Measurements from ENCODE around the gene SRSF7.

SRSF7 gene

DNA sequence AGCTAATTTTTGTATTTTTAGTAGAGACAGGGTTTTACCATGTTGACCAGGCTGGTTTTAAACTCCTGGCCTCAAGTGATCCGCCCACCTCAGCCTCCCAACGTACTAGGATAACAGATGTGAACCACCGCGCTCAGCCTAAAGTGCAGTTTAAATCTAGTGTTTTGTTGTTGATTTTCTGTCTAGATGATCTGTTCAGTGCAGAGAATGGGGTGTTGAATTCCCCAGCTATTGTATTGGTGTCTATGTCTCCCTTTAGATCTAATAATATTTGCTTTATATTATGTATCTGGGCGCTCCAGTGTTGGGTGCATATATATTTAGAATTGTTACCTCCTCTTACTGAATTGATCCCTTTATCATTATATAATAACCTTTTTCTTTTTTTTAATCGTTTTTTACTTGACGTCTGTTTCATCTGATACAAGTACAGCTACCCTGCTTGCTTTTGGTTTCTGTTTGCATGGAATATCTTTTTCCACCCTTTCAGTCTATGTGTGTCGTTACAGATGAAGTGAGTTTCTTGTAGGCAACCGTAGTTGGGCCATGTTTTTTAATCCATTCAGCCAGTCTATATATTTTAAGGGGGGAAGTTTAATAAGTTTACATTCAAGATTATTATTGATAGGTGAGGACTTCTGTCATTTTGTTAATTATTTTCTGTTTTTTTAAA lies 50.9 kb downstream of the SRSF7 start:
- DNase-seq, result no peak

DNA sequence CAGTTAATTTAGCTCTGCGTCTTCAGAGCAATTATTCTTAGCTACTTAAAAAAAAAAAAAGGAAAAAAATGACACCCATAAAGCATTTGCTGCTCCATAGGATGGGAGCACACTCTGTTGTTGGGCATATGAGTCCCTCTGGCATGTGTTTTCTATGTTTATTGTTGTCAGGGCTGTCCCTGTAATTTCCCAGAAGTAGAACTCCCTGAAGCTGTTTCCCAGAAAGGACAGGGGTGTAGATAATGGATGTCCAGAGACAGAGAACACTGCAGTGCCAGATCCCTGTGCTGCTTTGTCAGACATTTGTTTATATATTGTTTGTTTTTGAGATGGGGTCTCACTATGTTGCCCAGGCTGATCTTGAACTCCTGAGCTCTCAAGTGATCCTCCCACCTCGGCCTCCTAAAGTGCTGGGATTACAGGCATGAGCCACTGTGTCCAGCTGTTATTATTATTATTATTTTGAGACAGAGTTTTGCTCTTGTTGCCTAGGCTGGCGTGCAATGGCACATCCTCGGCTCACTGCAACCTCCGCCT lies 52.6 kb downstream of the SRSF7 start:
- DNase-seq, result no peak

DNA sequence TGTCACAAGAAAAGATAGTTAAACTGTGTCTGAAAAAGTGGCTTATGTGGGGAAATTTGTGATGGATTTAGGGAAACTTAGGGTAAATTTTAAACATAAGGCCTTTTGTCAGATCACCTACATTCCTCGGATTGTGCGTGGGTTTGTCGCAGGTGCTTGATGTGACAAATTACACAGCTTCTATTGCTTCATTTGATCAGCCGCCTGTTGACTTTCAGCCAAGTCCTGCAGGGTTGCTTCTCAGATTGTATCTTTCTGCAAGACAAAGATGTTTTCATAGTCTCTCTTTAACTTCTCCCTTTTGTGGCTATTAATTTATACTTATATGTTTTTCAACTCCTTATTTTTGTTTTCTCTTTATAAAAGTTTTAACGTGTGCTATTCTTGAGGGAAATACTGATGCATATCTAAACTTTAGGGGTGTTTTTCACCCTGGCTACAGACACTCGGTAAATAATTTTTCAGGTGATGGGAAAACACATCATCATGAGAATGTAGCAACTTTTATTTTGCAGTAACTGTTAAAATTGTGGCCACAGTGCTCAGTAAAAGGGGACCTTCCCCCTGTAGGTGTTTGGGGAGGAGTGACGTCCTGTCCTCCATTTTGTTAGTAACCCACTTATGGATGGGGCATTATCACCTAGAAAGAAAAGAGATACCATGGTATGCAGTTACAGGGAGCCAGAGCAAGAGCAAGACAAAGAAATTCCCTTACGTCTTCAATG lies 53.9 kb downstream of the SRSF7 start:
- DNase-seq, result no peak
